GF-D8 (cell line): ENCODE data around the gene PTH.

ENCODE experiments used
- DNase-seq: peaks from one replicate; lab custom pipeline; 2025; lab: John Stamatoyannopoulos, UW

The PTH gene

GRCh38 chr11:13495929-13496328 is at the start of gene PTH:
Gene PTH (minus strand): TSS chr11:13495997. CDS start chr11:13492855, 3,142 bp downstream.
- DNase-seq, result no peak

GRCh38 chr11:13538044-13538443 is 42.2 kb upstream of the PTH start:
- no peak for DNase-seq

GRCh38 chr11:13535819-13536218 is 40.0 kb upstream of the PTH start:
- no peak for DNase-seq

- no peak for DNase-seq
These were observed 38.6 kb upstream of the PTH start for GRCh38 chr11:13534358-13534757.

GRCh38 chr11:13525257-13525656 is 29.5 kb upstream of the PTH start:
- no peak for DNase-seq

- DNase-seq, result no peak
These were observed 7.6 kb upstream of the PTH start for GRCh38 chr11:13503393-13503792.

- no peak for DNase-seq
These were observed 6.7 kb upstream of the PTH start for GRCh38 chr11:13502492-13502891.

- DNase-seq, result no peak
These were observed 1.7 kb downstream of the PTH start for GRCh38 chr11:13494051-13494450.

GRCh38 chr11:13487661-13488030 is 8.2 kb downstream of the PTH start:
- DNase-seq, result no peak

GRCh38 chr11:13486926-13487660 is 8.7 kb downstream of the PTH start:
- no peak for DNase-seq

- DNase-seq, result no peak
These were observed 15.6 kb downstream of the PTH start for GRCh38 chr11:13480198-13480597.

GRCh38 chr11:13479688-13480087 is 16.1 kb downstream of the PTH start:
- DNase-seq, result no peak

- DNase-seq, result no peak
These were observed 20.7 kb downstream of the PTH start for GRCh38 chr11:13475091-13475490.

- no peak for DNase-seq
These were observed 22.6 kb downstream of the PTH start for GRCh38 chr11:13473013-13473722.

- DNase-seq, result no peak
These were observed 27.0 kb downstream of the PTH start for GRCh38 chr11:13468750-13469149.

GRCh38 chr11:13465909-13466371 is 29.9 kb downstream of the PTH start:
- DNase-seq, result no peak

- no peak for DNase-seq
These were observed 32.0 kb downstream of the PTH start for GRCh38 chr11:13463779-13464290.

- peak; percentile 63 for DNase-seq
These were observed 32.7 kb downstream of the PTH start, which contains the start of gene BTBD10 for GRCh38 chr11:13462901-13463778. Gene BTBD10 (minus strand): TSS chr11:13463222. CDS start chr11:13445124, 18,098 bp downstream.

- no peak for DNase-seq
These were observed 33.4 kb downstream of the PTH start for GRCh38 chr11:13462311-13462900.

- DNase-seq, result no peak
These were observed 34.5 kb downstream of the PTH start for GRCh38 chr11:13461291-13461690.

- no peak for DNase-seq
These were observed 44.9 kb downstream of the PTH start for GRCh38 chr11:13450832-13451397.
